Body of pancreas (tissue), 4 donors: ENCODE results near the gene ARHGEF7. TPM values are rescaled to one million over a fixed set of nuclear protein-coding genes. Genes with fewer than 3 reads are reported as not detected.

Experiments
- ATAC-seq: fragments of 150-250 bp; one replicate; pipeline ENCODE4 v1.9.1; 2016
- DNase-seq, 4 donors: peaks; one replicate each; pipeline ENCODE4 v3.0.0-alpha.2; 2019
- H3K27ac ChIP-seq, 4 donors: fragments of 200-600 bp; sonication (generic); 1 replicate in 3 of 4; 2 replicates in 1 of 4; pipeline versions ENCODE4 v1.5.1 to v1.6.1; 2016 to 2019; ENCODE audit warnings: mild to moderate bottlenecking in 1 of 4, mixed read lengths in 1 of 4, moderate library complexity in 1 of 4
- H3K27me3 ChIP-seq, 2 donors: fragments of 200-600 bp; sonication (generic); one replicate each; pipeline ENCODE4 v1.6.0; 2016; ENCODE audit warnings: mild to moderate bottlenecking in 1 of 2
- H3K36me3 ChIP-seq, 2 donors: fragments of 200-600 bp; sonication (generic); replicated peaks in 1 of 2; 2 replicates each; pipeline ENCODE4 v1.5.1; 2016; ENCODE audit warnings: low read depth in 2 of 2; ENCODE audit not compliant: insufficient read depth in 1 of 2
- H3K4me1 ChIP-seq: fragments of 200-600 bp; sonication (generic); one replicate; pipeline ENCODE4 v1.6.0; 2016
- H3K4me3 ChIP-seq, 2 donors: fragments of 200-600 bp; sonication (generic); 1 replicate in 1 of 2; 2 replicates in 1 of 2; pipeline ENCODE4 v1.5.1; 2016 to 2019
- H3K9me3 ChIP-seq, 3 donors: fragments of 200-600 bp; sonication (generic); 1 replicate in 2 of 3; 2 replicates in 1 of 3; pipeline ENCODE4 v1.5.1; 2016
- CTCF ChIP-seq, 7 experiments: fragments of 450-650 bp in 4 of 7; fragments of 200-600 bp in 3 of 7; sonication (generic) in 3 of 7; IDR thresholded peaks; one replicate each; pipeline ENCODE4 v1.5.1; 2016 to 2019; ENCODE audit warnings: antibody characterized with exemption in 7 of 7
- POLR2A ChIP-seq, 3 donors: fragments of 450-650 bp; IDR thresholded peaks; one replicate each; pipeline ENCODE4 v1.6.1; 2016; ENCODE audit warnings: antibody characterized with exemption in 3 of 3, mild to moderate bottlenecking in 2 of 3
- WGBS, 2 donors: methylation state at CpG; one replicate each; pipeline ENCODE4 v1.1.5; 2017; 5-methylcytosine and 5-hydroxymethylcytosine counted together
- intact Hi-C: fragments of 100-400 bp; cut with DNase I; formaldehyde crosslinking; loops from one replicate; pipeline ENCODE4 v1.15.1; 2023
- total RNA-seq, 2 donors: library from RNA; depleted of rRNA; stranded (reverse); fragments of >200 nt; gene quantifications; one replicate each; pipeline ENCODE4 v1.1.0, GENCODE V29; 2016

Gene ARHGEF7
- total RNA-seq, 2 donors from 2014 or later, result 27.5 to 81.4 TPM

- H3K9me3 ChIP-seq, result no peaks in the 10 kb centered on the region
- no peaks in the 10 kb centered on the region for H3K27me3 ChIP-seq
- ATAC-seq (no peak), DNase-seq (no peak)
- 67 to 68% methylated on average over 11 of the region's 11 CpGs for WGBS, 2 donors
- TF ChIP-seq POLR2A (IDR thresholded peaks at IDR 0.05) (no peak), CTCF (IDR thresholded peaks at IDR 0.05) (no peak)
- H3K4me1 ChIP-seq, result peaks cover 21% of the 10 kb centered on the region
- H3K27ac ChIP-seq, result no peak overlapping the region
- H3K4me3 ChIP-seq, result no peak overlapping the region
- intact Hi-C loops, result no loop called here
- no peaks in the 10 kb centered on the region for H3K36me3 ChIP-seq
Observed at GRCh38 chr13:111166882-111167675, 52.0 kb downstream of the ARHGEF7 start.

- intact Hi-C loops, result no loop called here
- no peaks in the 10 kb centered on the region for H3K36me3 ChIP-seq
- H3K4me1 ChIP-seq, result peaks cover 18% of the 10 kb centered on the region
- H3K27ac ChIP-seq, result no peak overlapping the region
- WGBS, 2 donors, result 80 to 85% methylated on average over 8 of the region's 8 CpGs
- H3K27me3 ChIP-seq, result no peaks in the 10 kb centered on the region
- TF ChIP-seq CTCF (IDR thresholded peaks at IDR 0.05) (no peak), POLR2A (IDR thresholded peaks at IDR 0.05) (no peak)
- H3K4me3 ChIP-seq, result no peak overlapping the region
- H3K9me3 ChIP-seq, result no peaks in the 10 kb centered on the region
- no peak for DNase-seq
- no peak for ATAC-seq
Observed at GRCh38 chr13:111168107-111168506, 53.0 kb downstream of the ARHGEF7 start.

GRCh38 chr13:111171112-111171511 is 56.0 kb downstream of the ARHGEF7 start:
- no peak for TF ChIP-seq POLR2A (IDR thresholded peaks at IDR 0.05)
- no peak for TF ChIP-seq CTCF (IDR thresholded peaks at IDR 0.05)
- DNase-seq (no peak), ATAC-seq (no peak)
- no peaks in the 10 kb centered on the region for H3K9me3 ChIP-seq
- no peaks in the 10 kb centered on the region for H3K27me3 ChIP-seq
- H3K4me1 ChIP-seq, result peaks cover 18% of the 10 kb centered on the region
- no peak overlapping the region for H3K4me3 ChIP-seq
- H3K27ac ChIP-seq, result no peak overlapping the region
- intact Hi-C loops, result no loop called here
- 76 to 80% methylated on average over 3 of the region's 3 CpGs for WGBS, 2 donors
- no peaks in the 10 kb centered on the region for H3K36me3 ChIP-seq

- H3K36me3 ChIP-seq, result no peaks in the 10 kb centered on the region
- DNase-seq (no peak), ATAC-seq (no peak)
- H3K27me3 ChIP-seq, result no peaks in the 10 kb centered on the region
- no peak overlapping the region for H3K4me3 ChIP-seq
- intact Hi-C loops, result no loop called here
- no peak overlapping the region for H3K27ac ChIP-seq
- no peaks in the 10 kb centered on the region for H3K9me3 ChIP-seq
- WGBS, 2 donors, result 88 to 90% methylated on average over 2 of the region's 2 CpGs
- peaks cover 16% of the 10 kb centered on the region for H3K4me1 ChIP-seq
- TF ChIP-seq POLR2A (IDR thresholded peaks at IDR 0.05), result no peak
- no peak for TF ChIP-seq CTCF (IDR thresholded peaks at IDR 0.05)
Observed at GRCh38 chr13:111171629-111172028, 56.5 kb downstream of the ARHGEF7 start.
